Naive B cell (primary cell): Measurements from ENCODE around the gene PTGR3. TPM values are rescaled to one million over a fixed set of nuclear protein-coding genes. Genes with fewer than 3 reads are reported as not detected.
A peak's percentile ranks its signal among the peaks of the same experiment; 100 is the strongest.

Source experiments
- ATAC-seq, 2 donors: fragments of 150-1000 bp; cut with Tn5 transposase; 2 replicates each; pipeline ENCODE4 v1.10.0; 2021; ENCODE audit warnings: low read depth in 2 of 2, mild to moderate bottlenecking in 2 of 2, moderate library complexity in 2 of 2
- DNase-seq: peaks from one replicate; pipeline ENCODE4 v3.0.0; 2022
- H3K27ac Mint-ChIP-seq, 6 donors: one replicate each; pipeline ENCODE4 v1.8.0; 2020 to 2022; ENCODE audit warnings: mild to moderate bottlenecking in 6 of 6, mixed read lengths in 6 of 6, moderate library complexity in 5 of 6, inconsistent platforms in 2 of 6
- H3K27me3 Mint-ChIP-seq, 3 donors: one replicate each; pipeline ENCODE4 v1.8.0; 2021 to 2022; ENCODE audit warnings: mixed read lengths in 3 of 3, mild to moderate bottlenecking in 1 of 3
- H3K36me3 Mint-ChIP-seq, 2 donors: one replicate each; pipeline ENCODE4 v1.8.0; 2020 to 2022; ENCODE audit warnings: mixed read lengths in 2 of 2, inconsistent platforms in 1 of 2, mild to moderate bottlenecking in 1 of 2
- H3K4me1 Mint-ChIP-seq, 3 donors: one replicate each; pipeline ENCODE4 v1.8.0; 2020 to 2022; ENCODE audit warnings: mixed read lengths in 3 of 3, inconsistent platforms in 1 of 3, mild to moderate bottlenecking in 1 of 3, moderate library complexity in 1 of 3
- H3K4me3 Mint-ChIP-seq, 8 donors: one replicate each; pipeline ENCODE4 v1.8.0; 2020 to 2022; ENCODE audit warnings: mild to moderate bottlenecking in 8 of 8, mixed read lengths in 8 of 8, moderate library complexity in 8 of 8, inconsistent platforms in 2 of 8
- H3K9me3 Mint-ChIP-seq, 7 donors: one replicate each; pipeline ENCODE4 v1.8.0; 2020 to 2022; ENCODE audit warnings: mixed read lengths in 7 of 7, mild to moderate bottlenecking in 5 of 7, inconsistent platforms in 2 of 7, moderate library complexity in 1 of 7
- polyA plus RNA-seq, 6 donors: library from polyadenylated mRNA; unstranded; fragments of 300-500 nt; fragmentation: Illumina TruSeq; gene quantifications; one replicate each; pipeline ENCODE4 v1.2.3, GENCODE V29; 2021; ENCODE audit warnings: low read depth in 6 of 6

Gene PTGR3
- polyA plus RNA-seq, 6 donors from 2014 or later = 14.7 to 36.8 (median 22.5) TPM

DNA sequence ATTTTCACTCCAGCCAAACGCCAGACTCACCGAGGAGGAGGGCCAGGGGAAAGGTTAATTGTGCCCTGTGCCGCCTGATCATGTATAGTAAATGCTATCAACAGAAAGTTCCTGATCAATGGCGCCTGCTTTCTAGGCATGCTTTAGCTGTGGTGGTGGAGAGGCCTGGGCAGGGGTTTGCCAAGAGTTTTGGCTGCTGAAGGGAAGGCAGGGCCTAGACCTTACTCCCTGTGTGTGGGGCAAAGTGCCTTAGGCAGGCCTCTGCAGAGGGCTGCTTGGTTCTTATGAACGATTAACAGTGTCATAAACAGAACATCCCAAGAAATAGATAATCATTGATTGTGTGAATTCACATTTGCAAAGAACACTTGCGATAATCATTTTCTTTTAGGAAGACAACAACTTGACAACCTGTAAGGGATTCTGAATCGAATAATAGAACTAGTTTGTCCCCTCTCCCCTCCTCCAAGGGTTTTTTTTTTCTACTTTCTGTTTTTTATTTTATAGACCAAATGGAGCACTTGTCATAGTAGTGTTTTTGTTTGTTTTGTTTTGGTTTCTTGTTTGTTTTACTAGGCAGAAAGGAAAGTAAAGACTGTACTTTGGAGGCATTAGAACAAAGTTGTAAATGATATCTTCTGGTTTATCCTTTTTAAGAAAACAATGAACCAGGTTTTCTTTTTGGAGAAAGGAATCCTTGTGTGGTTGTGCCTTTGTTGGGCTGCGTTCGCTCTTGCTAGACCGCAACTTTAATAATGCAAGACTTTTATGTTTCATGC lies 8.2 kb upstream of the PTGR3 start:
- DNase-seq (no peak), ATAC-seq (no peak)
- no peaks in the 10 kb centered on the region for H3K36me3 Mint-ChIP-seq
- no peaks in the 10 kb centered on the region for H3K9me3 Mint-ChIP-seq
- peak overlapping the region in 1 of 8 donors; percentile 66 for H3K4me3 Mint-ChIP-seq
- H3K27ac Mint-ChIP-seq = peak overlapping the region in 3 of 6 donors; percentile 52 to 80 (median 60)
- no peaks in the 10 kb centered on the region for H3K27me3 Mint-ChIP-seq
- peaks cover 24 to 33% (median 28%) of the 10 kb centered on the region in 3 donors for H3K4me1 Mint-ChIP-seq

GRCh38 chr18:75216212-75216910 lies 7.4 kb upstream of the PTGR3 start:
- no peaks in the 10 kb centered on the region for H3K27me3 Mint-ChIP-seq
- peak overlapping the region in 3 of 8 donors; percentile 4 to 66 (median 7) for H3K4me3 Mint-ChIP-seq
- no peaks in the 10 kb centered on the region for H3K9me3 Mint-ChIP-seq
- peak overlapping the region in 3 of 6 donors; percentile 68 to 80 (median 79) for H3K27ac Mint-ChIP-seq
- peaks cover 24 to 33% (median 28%) of the 10 kb centered on the region in 3 donors for H3K4me1 Mint-ChIP-seq
- DNase-seq = no peak
- no peaks in the 10 kb centered on the region for H3K36me3 Mint-ChIP-seq
- peak; percentile 35 to 57 for ATAC-seq

GRCh38 chr18:75215663-75216062 lies 6.7 kb upstream of the PTGR3 start:
- peak overlapping the region in 1 of 8 donors; percentile 29 for H3K4me3 Mint-ChIP-seq
- H3K36me3 Mint-ChIP-seq = no peaks in the 10 kb centered on the region
- H3K27ac Mint-ChIP-seq = peak overlapping the region in 4 of 6 donors; percentile 26 to 80 (median 46)
- no peaks in the 10 kb centered on the region for H3K27me3 Mint-ChIP-seq
- H3K4me1 Mint-ChIP-seq = peaks cover 29 to 38% (median 33%) of the 10 kb centered on the region in 3 donors
- H3K9me3 Mint-ChIP-seq = no peaks in the 10 kb centered on the region
- no peak for DNase-seq
- ATAC-seq = no peak

DNA sequence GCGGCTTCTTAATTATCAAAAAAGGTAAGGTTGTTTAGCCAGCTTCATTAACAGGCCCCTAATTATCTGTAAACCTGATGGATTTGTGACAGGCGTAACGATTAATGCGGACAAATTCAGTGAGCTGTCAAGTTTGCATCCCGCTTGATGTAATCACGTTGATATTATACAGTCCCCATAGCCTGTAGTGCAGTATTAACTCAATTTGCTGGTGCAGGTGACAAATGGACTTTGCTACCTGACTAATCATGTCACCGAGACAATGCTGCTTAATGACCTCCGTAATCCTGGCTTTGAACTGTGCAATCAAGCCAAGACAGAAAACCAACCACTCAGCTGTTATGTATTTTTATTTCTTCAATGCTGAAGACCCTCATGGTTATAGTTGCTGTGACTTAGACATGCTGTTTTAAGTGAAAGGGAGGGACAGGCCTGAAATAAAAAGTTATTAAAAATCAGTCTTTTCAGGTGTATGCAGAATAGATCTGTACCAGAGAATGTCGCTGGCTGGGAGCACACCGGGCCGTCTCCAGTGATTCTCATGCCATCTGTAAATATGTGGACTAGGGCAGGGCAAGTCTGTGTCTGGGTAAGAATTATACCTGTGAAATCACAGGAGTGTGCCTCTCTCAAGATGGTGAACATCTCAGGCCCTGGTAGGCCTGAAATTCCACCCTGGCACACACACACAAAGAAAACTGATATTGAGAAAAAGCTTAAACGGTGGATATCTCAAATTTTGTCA lies 6.0 kb upstream of the PTGR3 start:
- Mint-ChIP-seq H3K4me1 (peaks cover 36 to 45% (median 39%) of the 10 kb centered on the region in 3 donors), H3K4me3 (peak overlapping the region in 2 of 8 donors; percentile 41 to 90), H3K27me3 (no peaks in the 10 kb centered on the region), H3K27ac (peak overlapping the region in 2 of 6 donors; percentile 54 to 80), H3K36me3 (no peaks in the 10 kb centered on the region), H3K9me3 (no peaks in the 10 kb centered on the region)
- ATAC-seq (no peak), DNase-seq (no peak)

DNA sequence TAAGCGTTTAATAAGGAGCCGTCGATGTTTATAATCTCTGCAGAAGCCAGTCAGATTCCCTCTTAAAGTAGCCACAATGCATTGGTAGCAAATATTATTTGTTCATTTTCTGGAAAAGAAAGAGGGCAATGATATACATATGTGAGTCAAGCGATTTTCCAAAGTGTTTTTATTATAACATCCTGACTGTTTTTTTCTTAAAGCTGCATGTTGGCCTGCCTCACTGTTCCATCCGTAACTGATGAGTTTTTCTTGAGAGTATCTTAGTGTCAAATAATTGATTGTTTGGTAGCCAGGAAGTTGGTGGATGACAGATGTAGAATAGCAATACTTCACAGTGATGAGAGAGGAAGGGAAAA lies 5.4 kb upstream of the PTGR3 start:
- no peak for DNase-seq
- no peak for ATAC-seq
- peak overlapping the region in 1 of 8 donors; percentile 90 for H3K4me3 Mint-ChIP-seq
- no peaks in the 10 kb centered on the region for H3K27me3 Mint-ChIP-seq
- no peaks in the 10 kb centered on the region for H3K9me3 Mint-ChIP-seq
- H3K27ac Mint-ChIP-seq = no peak overlapping the region
- peaks cover 40 to 45% (median 42%) of the 10 kb centered on the region in 3 donors for H3K4me1 Mint-ChIP-seq
- no peaks in the 10 kb centered on the region for H3K36me3 Mint-ChIP-seq

GRCh38 chr18:75213611-75214331 lies 4.8 kb upstream of the PTGR3 start:
- peak overlapping the region in 1 of 8 donors; percentile 90 for H3K4me3 Mint-ChIP-seq
- H3K9me3 Mint-ChIP-seq = no peaks in the 10 kb centered on the region
- no peak overlapping the region for H3K27ac Mint-ChIP-seq
- peaks cover 40 to 45% (median 42%) of the 10 kb centered on the region in 3 donors for H3K4me1 Mint-ChIP-seq
- no peaks in the 10 kb centered on the region for H3K36me3 Mint-ChIP-seq
- H3K27me3 Mint-ChIP-seq = no peaks in the 10 kb centered on the region
- DNase-seq = no peak
- no peak for ATAC-seq

- ATAC-seq = no peak
- Mint-ChIP-seq H3K27me3 (peaks cover 0 to 2% (median 0%) of the 10 kb centered on the region in 3 donors), H3K4me1 (peaks cover 46 to 50% (median 47%) of the 10 kb centered on the region in 3 donors)
Measured at GRCh38 chr18:75212751-75213090, 3.8 kb upstream of the PTGR3 start.

DNA sequence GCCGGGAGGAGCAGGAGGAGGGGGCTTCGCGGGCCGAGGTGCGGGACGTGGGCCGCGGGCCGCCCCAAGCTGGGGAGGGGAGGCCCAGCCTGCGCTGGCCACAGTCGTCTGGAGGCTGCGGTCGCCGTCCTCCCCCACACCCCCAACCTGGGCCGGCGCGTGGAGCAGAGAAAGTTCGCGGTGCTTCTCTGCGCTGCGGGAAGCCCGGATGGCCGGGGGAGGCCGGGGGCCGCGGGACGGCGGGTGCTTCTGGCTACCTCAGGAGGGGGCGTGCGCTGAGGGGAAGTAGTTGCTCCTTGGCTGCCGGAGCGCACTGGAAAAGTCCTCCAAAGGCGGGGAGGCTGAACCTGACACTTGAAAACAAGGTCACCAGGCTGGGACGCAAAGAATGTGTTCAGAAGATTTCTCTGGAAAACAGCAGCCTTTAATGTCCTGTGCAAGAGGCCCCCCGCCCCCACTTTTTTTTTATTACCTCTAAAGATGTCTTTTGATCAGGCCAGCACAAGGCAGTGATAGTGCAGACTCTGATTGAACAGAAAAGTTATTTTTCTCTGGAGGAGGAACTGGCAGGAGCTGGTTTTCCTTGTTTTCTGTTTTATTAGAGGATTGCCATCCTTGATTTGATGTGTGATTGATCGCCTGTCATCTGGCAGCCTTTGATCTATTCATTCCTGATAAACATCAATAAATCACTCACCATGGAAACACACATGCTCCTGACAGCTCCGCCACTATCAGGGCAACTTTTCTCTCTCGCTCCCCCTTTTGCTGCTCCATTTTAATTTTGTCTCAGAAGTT lies 3.2 kb upstream of the PTGR3 start:
- ATAC-seq = no peak
- H3K9me3 Mint-ChIP-seq = no peaks in the 10 kb centered on the region

More at GRCh38 chr18:75212751-75213090, 3.8 kb upstream of the PTGR3 start:
- Mint-ChIP-seq H3K4me3 (peak overlapping the region; percentile 73 to 100 (median 90)), H3K36me3 (no peaks in the 10 kb centered on the region), H3K9me3 (no peaks in the 10 kb centered on the region), H3K27ac (peak overlapping the region in 3 of 6 donors; percentile 11 to 55 (median 17))
- no peak for DNase-seq

GRCh38 chr18:75211626-75211952 lies 2.6 kb upstream of the PTGR3 start:
- H3K36me3 Mint-ChIP-seq = no peaks in the 10 kb centered on the region
- peak overlapping the region in 2 of 8 donors; percentile 81 to 100 for H3K4me3 Mint-ChIP-seq
- DNase-seq (peak; percentile 29), ATAC-seq (no peak)
- peaks cover 0 to 11% (median 0%) of the 10 kb centered on the region in 3 donors for H3K27me3 Mint-ChIP-seq
- H3K4me1 Mint-ChIP-seq = peaks cover 54% of the 10 kb centered on the region in 3 donors
- peak overlapping the region in 1 of 6 donors; percentile 91 for H3K27ac Mint-ChIP-seq
- no peaks in the 10 kb centered on the region for H3K9me3 Mint-ChIP-seq

More for the DNA sequence above, 3.2 kb upstream of the PTGR3 start:
- Mint-ChIP-seq H3K4me3 (peak overlapping the region; percentile 73 to 100 (median 90)), H3K27ac (peak overlapping the region in 3 of 6 donors; percentile 11 to 72 (median 55)), H3K36me3 (no peaks in the 10 kb centered on the region), H3K4me1 (peaks cover 52 to 56% (median 53%) of the 10 kb centered on the region in 3 donors), H3K27me3 (peaks cover 0 to 8% (median 0%) of the 10 kb centered on the region in 3 donors)
- peak; percentile 28 for DNase-seq

DNA sequence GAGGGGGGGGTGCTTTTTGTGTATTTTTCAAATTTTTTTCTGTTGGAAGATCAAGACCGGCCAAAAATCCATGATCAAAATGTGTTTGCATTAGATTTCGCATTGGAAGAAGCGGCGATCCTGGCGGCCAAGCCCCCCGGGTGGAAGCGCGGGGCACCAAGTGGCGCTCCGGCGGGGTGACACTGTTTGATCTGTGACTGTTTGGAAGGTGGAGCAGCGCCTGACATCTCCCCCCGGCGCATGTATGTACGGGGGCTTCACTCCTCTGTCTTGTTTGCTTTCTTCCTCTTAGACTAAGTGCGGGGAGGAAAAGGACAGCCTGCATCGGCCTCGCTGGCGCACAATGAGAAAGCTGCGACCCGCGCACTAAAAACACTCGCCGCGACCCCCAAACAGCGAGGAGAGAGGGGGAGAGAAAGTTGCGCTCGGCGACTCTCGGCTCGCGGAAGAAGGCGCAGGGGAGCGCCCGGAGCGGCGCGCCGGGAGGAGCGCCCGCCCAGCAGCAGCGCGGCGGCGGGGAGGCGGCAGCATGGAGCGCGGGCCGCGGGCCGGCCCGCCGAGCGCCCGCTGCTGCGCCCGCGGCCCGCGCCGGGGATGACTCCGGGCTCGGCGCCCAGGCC lies 2.2 kb upstream of the PTGR3 start:
- ATAC-seq = peak; percentile 9 to 13
- H3K9me3 Mint-ChIP-seq = no peaks in the 10 kb centered on the region
- DNase-seq = peak; percentile 35
- peaks cover 0 to 16% (median 4%) of the 10 kb centered on the region in 3 donors for H3K27me3 Mint-ChIP-seq
- peak overlapping the region; percentile 96 to 100 (median 98) for H3K4me3 Mint-ChIP-seq
- H3K4me1 Mint-ChIP-seq = peaks cover 53 to 54% (median 54%) of the 10 kb centered on the region in 3 donors
- H3K36me3 Mint-ChIP-seq = no peaks in the 10 kb centered on the region
- H3K27ac Mint-ChIP-seq = peak overlapping the region; percentile 91 to 98 (median 92)

- ATAC-seq (peak; percentile 47 to 50), DNase-seq (peak; percentile 61)
- peak within 1 kb of the TSS; percentile 96 to 100 (median 98) for H3K4me3 Mint-ChIP-seq
- H3K27me3 Mint-ChIP-seq = peaks cover 0 to 22% (median 10%) of the 10 kb centered on the region in 3 donors
- H3K4me1 Mint-ChIP-seq = peaks cover 54 to 55% (median 54%) of the 10 kb centered on the region in 3 donors
- no peaks in the 10 kb centered on the region for H3K36me3 Mint-ChIP-seq
- no peaks in the 10 kb centered on the region for H3K9me3 Mint-ChIP-seq
- peak within 1 kb of the TSS; percentile 91 to 98 (median 92) for H3K27ac Mint-ChIP-seq
Measured at GRCh38 chr18:75210274-75211001, 1.5 kb upstream of the PTGR3 start, which contains the start of gene TSHZ1. TSS of gene TSHZ1 (plus strand) at chr18:75210797. CDS start at chr18:75211877, 1,080 bp downstream.
